PFSK-1 (cell line): ENCODE data around the gene MRPL47.

Experiments
- FOXP2 ChIP-seq: optimal IDR thresholded peaks from 2 replicates; pipeline ENCODE3; 2011; ENCODE audit warnings: borderline replicate concordance, control low read depth, inconsistent platforms; ENCODE audit not compliant: insufficient read depth; ENCODE audit errors: extremely low read length, extremely low read depth
- POLR2AphosphoS5 ChIP-seq: IDR thresholded peaks from 2 replicates; pipeline ENCODE4 v1.6.1; 2012; ENCODE audit warnings: low read depth, mild to moderate bottlenecking, control low read depth, low read length, moderate library complexity
- SIN3A ChIP-seq: IDR thresholded peaks from 2 replicates; pipeline ENCODE4 v1.6.1; 2012; ENCODE audit warnings: mild to moderate bottlenecking, low read length, moderate library complexity, borderline replicate concordance; ENCODE audit not compliant: insufficient read depth
- TAF1 ChIP-seq: IDR thresholded peaks from 2 replicates; pipeline ENCODE4 v1.6.1; 2012; ENCODE audit warnings: low read length, control low read depth, borderline replicate concordance; ENCODE audit not compliant: insufficient read depth
- TF ChIP-seq, protein P1 (sequence below), 2 experiments: IDR thresholded peaks; 2 replicates each; pipeline versions ENCODE4 v1.6.1 to v1.8.0; 2011 to 2012; ENCODE audit warnings: low read depth in 2 of 2, low read length in 2 of 2, control low read depth in 1 of 2, inconsistent platforms in 1 of 2, mild to moderate bottlenecking in 1 of 2, moderate library complexity in 1 of 2; ENCODE audit not compliant: insufficient read depth in 1 of 2

The MRPL47 gene

DNA sequence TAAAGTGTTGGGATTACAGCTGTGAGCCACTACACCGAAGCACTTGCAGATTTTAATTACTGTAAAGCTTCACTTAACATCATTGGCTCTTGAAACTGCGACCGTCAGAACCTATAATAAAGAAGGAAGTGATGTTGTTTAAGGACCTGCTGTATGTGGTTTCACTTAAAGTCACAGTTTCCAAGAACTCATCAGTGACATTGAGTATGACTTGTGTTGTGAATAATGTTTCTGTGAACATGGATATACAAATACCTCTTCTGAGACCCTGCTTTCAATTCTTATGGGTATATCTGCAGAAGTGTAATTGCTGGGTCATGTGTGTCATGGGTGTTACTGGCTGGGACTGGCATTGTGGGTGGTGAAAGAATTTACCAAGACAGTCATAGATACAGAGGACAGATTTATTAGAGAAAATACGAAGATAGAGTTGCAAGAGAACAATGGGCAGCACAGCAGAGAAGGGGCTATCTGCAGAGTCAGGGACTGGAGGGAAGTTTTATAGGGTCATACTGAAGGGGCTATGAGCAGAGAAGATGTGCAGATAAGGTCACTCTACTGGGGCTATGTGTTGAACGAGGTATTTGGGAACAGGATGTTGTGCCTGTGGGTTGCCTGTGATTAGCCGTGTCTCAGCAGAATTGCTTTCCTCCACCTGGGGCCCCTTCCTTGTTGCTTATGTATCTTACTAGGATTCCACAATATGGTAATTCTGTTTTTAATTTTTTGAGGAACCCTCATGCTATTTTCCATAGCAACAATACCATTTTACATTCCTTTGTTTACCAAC is 4.7 kb upstream of the MRPL47 start:
- TF ChIP-seq POLR2AphosphoS5 (no peak), TAF1 (no peak), SIN3A (no peak), FOXP2 (no peak)
- TF ChIP-seq, protein P1, sequence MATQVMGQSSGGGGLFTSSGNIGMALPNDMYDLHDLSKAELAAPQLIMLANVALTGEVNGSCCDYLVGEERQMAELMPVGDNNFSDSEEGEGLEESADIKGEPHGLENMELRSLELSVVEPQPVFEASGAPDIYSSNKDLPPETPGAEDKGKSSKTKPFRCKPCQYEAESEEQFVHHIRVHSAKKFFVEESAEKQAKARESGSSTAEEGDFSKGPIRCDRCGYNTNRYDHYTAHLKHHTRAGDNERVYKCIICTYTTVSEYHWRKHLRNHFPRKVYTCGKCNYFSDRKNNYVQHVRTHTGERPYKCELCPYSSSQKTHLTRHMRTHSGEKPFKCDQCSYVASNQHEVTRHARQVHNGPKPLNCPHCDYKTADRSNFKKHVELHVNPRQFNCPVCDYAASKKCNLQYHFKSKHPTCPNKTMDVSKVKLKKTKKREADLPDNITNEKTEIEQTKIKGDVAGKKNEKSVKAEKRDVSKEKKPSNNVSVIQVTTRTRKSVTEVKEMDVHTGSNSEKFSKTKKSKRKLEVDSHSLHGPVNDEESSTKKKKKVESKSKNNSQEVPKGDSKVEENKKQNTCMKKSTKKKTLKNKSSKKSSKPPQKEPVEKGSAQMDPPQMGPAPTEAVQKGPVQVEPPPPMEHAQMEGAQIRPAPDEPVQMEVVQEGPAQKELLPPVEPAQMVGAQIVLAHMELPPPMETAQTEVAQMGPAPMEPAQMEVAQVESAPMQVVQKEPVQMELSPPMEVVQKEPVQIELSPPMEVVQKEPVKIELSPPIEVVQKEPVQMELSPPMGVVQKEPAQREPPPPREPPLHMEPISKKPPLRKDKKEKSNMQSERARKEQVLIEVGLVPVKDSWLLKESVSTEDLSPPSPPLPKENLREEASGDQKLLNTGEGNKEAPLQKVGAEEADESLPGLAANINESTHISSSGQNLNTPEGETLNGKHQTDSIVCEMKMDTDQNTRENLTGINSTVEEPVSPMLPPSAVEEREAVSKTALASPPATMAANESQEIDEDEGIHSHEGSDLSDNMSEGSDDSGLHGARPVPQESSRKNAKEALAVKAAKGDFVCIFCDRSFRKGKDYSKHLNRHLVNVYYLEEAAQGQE (IDR thresholded peaks at IDR 0.05; ENCODE audit: insufficient read depth in 1 of 2, low read depth in 2 of 2, low read length in 2 of 2) = no peak

DNA sequence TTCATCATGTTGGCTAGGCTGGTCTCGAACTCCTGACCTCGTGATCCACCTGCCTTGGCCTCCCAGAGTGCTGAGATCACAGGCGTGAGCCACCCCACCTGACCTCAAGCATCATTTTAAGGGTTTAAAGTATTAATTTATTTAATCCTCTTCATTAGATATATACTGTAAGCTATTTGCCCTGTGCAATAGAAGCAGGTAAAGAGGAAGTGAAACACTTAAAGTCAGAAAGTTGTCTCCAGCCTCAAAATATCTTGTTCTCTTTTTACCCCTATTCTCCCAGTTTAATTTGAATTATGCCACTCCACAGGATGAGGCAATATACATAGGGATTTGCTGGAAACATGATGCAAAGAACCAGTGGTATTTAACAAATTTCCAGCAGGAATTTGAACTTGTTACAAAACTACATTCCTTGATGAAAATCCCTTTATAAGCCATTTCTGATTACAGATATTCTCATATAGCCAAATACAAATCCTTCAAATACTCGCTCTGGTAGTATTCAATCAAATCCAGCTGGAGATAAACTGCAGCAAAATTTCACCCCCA is 2.2 kb upstream of the MRPL47 start:
- TF ChIP-seq SIN3A (no peak), POLR2AphosphoS5 (no peak), FOXP2 (no peak), TAF1 (no peak)
- TF ChIP-seq, protein P1 (IDR thresholded peaks at IDR 0.05; ENCODE audit: insufficient read depth in 1 of 2, low read depth in 2 of 2, low read length in 2 of 2) = no peak

DNA sequence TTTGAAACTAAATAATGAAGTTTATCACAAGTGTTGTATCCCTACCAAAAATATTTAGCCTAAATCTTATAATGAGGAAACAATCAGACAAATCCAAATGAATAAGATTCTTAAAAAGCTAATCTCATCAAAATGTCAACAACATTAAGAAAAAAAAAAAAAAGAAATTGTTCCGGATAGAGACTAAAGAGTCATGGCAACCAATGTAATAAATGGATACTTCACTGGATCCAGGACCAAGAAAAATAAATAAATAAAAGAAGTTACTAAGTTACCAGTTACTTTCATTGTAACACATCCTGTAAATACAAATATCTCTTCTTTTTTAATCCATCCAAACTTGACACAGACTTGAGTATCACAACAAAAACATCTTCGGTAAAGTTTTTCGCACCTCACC is 607 bp downstream of the MRPL47 start:
- no peak for TF ChIP-seq POLR2AphosphoS5
- no peak for TF ChIP-seq TAF1
- TF ChIP-seq, protein P1 (IDR thresholded peaks at IDR 0.05; ENCODE audit: insufficient read depth in 1 of 2, low read depth in 2 of 2, low read length in 2 of 2) = no peak
- no peak for TF ChIP-seq FOXP2
- TF ChIP-seq SIN3A = no peak

DNA sequence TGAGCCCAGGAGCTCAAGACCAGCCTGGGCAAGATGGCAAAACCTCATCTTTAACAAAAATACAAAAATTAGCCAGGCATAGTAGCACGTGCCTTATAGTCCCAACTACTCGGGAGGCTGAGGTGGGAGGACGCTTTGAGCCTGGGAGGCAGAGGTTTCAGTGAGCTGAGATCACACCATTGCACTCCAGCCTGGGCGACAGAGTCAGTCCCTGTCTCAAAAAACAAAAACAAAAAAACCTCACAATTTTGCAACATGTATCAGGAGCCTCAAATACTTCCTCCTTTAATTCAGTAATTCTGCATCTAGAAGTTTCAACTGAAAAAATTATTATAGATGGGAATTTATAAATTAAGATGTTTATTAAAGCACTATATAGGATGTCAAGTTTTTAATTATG is 1.1 kb downstream of the MRPL47 start:
- TF ChIP-seq SIN3A = no peak
- TF ChIP-seq, protein P1 (IDR thresholded peaks at IDR 0.05; ENCODE audit: insufficient read depth in 1 of 2, low read depth in 2 of 2, low read length in 2 of 2) = no peak
- no peak for TF ChIP-seq POLR2AphosphoS5
- TF ChIP-seq TAF1 = no peak
- no peak for TF ChIP-seq FOXP2
